Mesodermal cell (in vitro differentiated cells): ENCODE results near the gene MYRF.

ENCODE experiments used
- H3K27ac ChIP-seq: 2 replicates; pipeline ENCODE4 v1.7.0; 2013; ENCODE audit warnings: mild to moderate bottlenecking, low read depth, low read length, moderate library complexity; ENCODE audit not compliant: severe bottlenecking
- H3K36me3 ChIP-seq: 2 replicates; pipeline ENCODE4 v1.7.1; 2013; ENCODE audit warnings: mild to moderate bottlenecking, low read length, moderate library complexity; ENCODE audit not compliant: control insufficient read depth, insufficient read depth
- H3K4me1 ChIP-seq: one replicate; pipeline ENCODE4 v1.7.1; 2013; ENCODE audit warnings: mild to moderate bottlenecking, low read length; ENCODE audit not compliant: insufficient read depth, control insufficient read depth, poor library complexity, severe bottlenecking
- H3K4me3 ChIP-seq: 2 replicates; pipeline ENCODE4 v1.7.0; 2013; ENCODE audit warnings: low read length, control low read depth, mild to moderate bottlenecking; ENCODE audit not compliant: insufficient read depth, poor library complexity, severe bottlenecking; ENCODE audit errors: extremely low read depth
- H3K9me3 ChIP-seq: 2 replicates; pipeline ENCODE4 v1.7.1; 2013; ENCODE audit warnings: mild to moderate bottlenecking, low read length, moderate library complexity; ENCODE audit not compliant: control insufficient read depth
- WGBS, 2 experiments: methylation state at CpG; one replicate each; pipeline ENCODE4 v1.1.5; 2013; ENCODE audit warnings: missing lambda C conversion rate in 2 of 2; ENCODE audit not compliant: insufficient coverage in 2 of 2; 5-methylcytosine and 5-hydroxymethylcytosine counted together

The MYRF gene

DNA sequence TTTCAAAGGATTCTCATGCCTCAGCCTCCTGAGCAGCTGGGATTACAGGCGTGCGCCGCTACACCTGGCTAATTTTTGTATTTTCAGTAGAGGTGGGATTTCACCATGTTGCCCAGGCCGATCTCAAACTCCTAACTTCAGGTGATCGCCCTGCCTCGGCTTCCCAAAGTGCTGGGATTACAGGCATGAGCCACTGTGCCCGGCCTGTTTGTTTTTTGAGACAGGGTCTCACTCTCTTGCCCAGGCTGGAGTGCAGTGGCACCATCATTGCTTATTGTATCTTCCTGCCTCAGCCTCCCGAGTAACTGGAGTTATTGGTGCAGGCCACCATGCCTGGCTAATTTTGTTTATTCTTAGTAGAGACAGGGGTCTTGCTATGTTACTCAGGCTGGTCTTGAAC is 83.8 kb downstream of the MYRF start:
- Histone ChIP-seq H3K4me1 (peaks cover 39% of the 10 kb centered on the region), H3K27ac (no peak overlapping the region), H3K4me3 (no peak overlapping the region), H3K9me3 (no peaks in the 10 kb centered on the region), H3K36me3 (peaks cover 84% of the 10 kb centered on the region)
- 88 to 93% methylated on average over 7 to 8 of the region's 8 CpGs for WGBS, 2 experiments

DNA sequence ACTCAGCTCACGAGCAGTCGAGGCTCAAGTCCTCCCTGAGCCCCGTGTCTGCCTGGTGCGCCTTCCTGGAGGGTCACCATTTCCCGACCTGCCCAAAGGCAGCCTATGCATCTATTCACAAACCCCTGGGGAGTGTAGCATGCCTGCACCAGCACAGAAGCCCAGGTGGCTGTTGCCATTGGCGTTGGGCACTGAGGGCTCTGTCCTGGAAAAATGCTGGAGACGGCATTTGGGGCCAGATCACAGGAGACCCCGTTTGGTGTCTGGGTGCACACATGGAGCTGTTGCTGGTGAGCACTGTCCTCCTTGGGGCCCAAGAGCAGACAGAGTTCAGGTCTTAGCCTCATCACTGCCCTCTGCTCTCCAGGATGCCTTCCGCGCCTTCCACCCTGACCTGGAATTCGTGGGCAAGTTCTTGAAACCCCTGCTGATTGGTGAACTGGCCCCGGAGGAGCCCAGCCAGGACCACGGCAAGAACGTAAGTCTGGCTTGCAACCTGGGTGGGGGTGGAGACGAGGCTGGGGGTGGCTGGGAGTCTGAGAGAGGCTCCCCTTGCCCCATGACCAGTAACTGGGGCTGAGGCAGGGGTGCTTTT is 85.1 kb downstream of the MYRF start:
- no peak overlapping the region for H3K27ac ChIP-seq
- WGBS, 2 experiments: 98 to 100% methylated on average over 13 to 15 of the region's 15 CpGs
- H3K4me3 ChIP-seq: no peak overlapping the region
- H3K4me1 ChIP-seq: peaks cover 27% of the 10 kb centered on the region
- H3K9me3 ChIP-seq: no peaks in the 10 kb centered on the region
- peaks cover 84% of the 10 kb centered on the region for H3K36me3 ChIP-seq
